Tibial nerve (tissue), 4 donors: Measurements from ENCODE around the gene NELL2.

Source experiments
- CTCF ChIP-seq, 5 experiments: fragments of 200-600 bp in 3 of 5; fragments of 450-650 bp in 2 of 5; sonication (generic) in 3 of 5; IDR thresholded peaks; one replicate each; pipeline ENCODE4 v1.5.1; 2016 to 2019; ENCODE audit warnings: antibody characterized with exemption in 5 of 5, mild to moderate bottlenecking in 3 of 5, moderate library complexity in 2 of 5
- EP300 ChIP-seq, 2 donors: sonication (generic); formaldehyde crosslinking; IDR thresholded peaks; one replicate each; pipeline ENCODE4 v1.6.1; 2017; ENCODE audit warnings: antibody characterized with exemption in 2 of 2, mild to moderate bottlenecking in 1 of 2
- POLR2A ChIP-seq, 2 donors: fragments of 450-650 bp; IDR thresholded peaks; one replicate each; pipeline ENCODE4 v1.6.1; 2017; ENCODE audit warnings: antibody characterized with exemption in 2 of 2, mild to moderate bottlenecking in 2 of 2, moderate library complexity in 2 of 2

GRCh38 chr12:44915958-44916357 is 39.8 kb upstream of the NELL2 start:
- TF ChIP-seq POLR2A (IDR thresholded peaks at IDR 0.05) (no peak), CTCF (IDR thresholded peaks at IDR 0.05) (no peak), EP300 (IDR thresholded peaks at IDR 0.05) (no peak)
